ENCODE data around the gene SND1. TPM values are rescaled to one million over a fixed set of nuclear protein-coding genes. Genes with fewer than 3 reads are reported as not detected.

SND1 gene
- total and polyA plus RNA-seq, 10 of the 15 experiments (the other 5 are each of a cell fraction or from before 2014, with no cell fraction given) = 52.4 to 270 (median 146) TPM

GRCh38 chr7:128042012-128042411 lies 390.0 kb downstream of the SND1 start:
- no peaks in the 10 kb centered on the region for H3K27me3 ChIP-seq (replicated peaks in 1 of 2; ENCODE audit: control insufficient read depth in 2 of 2, insufficient read depth in 2 of 2, low read length in 1 of 2)
- RAD21 ChIA-PET (ENCODE audit: unreplicated experiment) = no interaction called here
- intact Hi-C loops (cut with micrococcal nuclease; ENCODE audit: unreplicated experiment) (no loop called here), in situ Hi-C loops (cut with MboI) (no loop called here)
- SMC1A ChIA-PET (ENCODE audit: uncharacterized antibody, unreplicated experiment) = no interaction called here
- CTCF ChIA-PET = no interaction called here
- ATAC-seq = no peak
- H3K9ac ChIP-seq (ENCODE audit: control insufficient read depth, insufficient read depth, low read length) = no peak overlapping the region
- no peak overlapping the region for H3K4me3 ChIP-seq
- no peak overlapping the region for H3K27ac ChIP-seq (ENCODE audit: control insufficient read depth, insufficient read depth)
- BruUV-seq (replicated peaks) = no TSS peak
- no peak for FAIRE-seq
- H4K20me1 ChIP-seq (ENCODE audit: control insufficient read depth, insufficient read depth) = peaks cover 16% of the 10 kb centered on the region
- H2AFZ ChIP-seq (ENCODE audit: control insufficient read depth, low read depth, low read length) = no peak overlapping the region
- peaks cover 25% of the 10 kb centered on the region for H3K4me1 ChIP-seq (ENCODE audit: control insufficient read depth, insufficient read depth, low read length)
- no peak for TF ChIP-seq ETV6 (conservative IDR thresholded peaks at IDR 0.05 in 1 of 2, IDR thresholded peaks at IDR 0.05 in 1 of 2; ENCODE audit: borderline replicate concordance in 1 of 2, low read depth in 1 of 2)
- no peak for TF ChIP-seq RAD21 (IDR thresholded peaks at IDR 0.05; ENCODE audit: insufficient read depth, low read depth, low read length)
- TF ChIP-seq POLR2A (IDR thresholded peaks at IDR 0.05; ENCODE audit: low read depth, low read length) = no peak
- TF ChIP-seq GABPA (IDR thresholded peaks at IDR 0.05; ENCODE audit: low read depth) = no peak
- TF ChIP-seq CHD2 (IDR thresholded peaks at IDR 0.05; ENCODE audit: borderline replicate concordance, low read depth, low read length) = no peak
- TF ChIP-seq MTA2 (IDR thresholded peaks at IDR 0.05; ENCODE audit: low read depth) = no peak
- no peak for TF ChIP-seq JUND (IDR thresholded peaks at IDR 0.05; ENCODE audit: low read depth, low read length)
- no peak for TF ChIP-seq CBX5 (IDR thresholded peaks at IDR 0.05; ENCODE audit: low read depth)
- no peak for TF ChIP-seq FOXK2 (IDR thresholded peaks at IDR 0.05)
- TF ChIP-seq SUZ12 (IDR thresholded peaks at IDR 0.05; ENCODE audit: unreplicated experiment) = no peak
- TF ChIP-seq TBL1XR1 (IDR thresholded peaks at IDR 0.05; ENCODE audit: low read depth, low read length) = no peak
- WGBS (ENCODE audit: insufficient coverage, insufficient replicate concordance, low lambda C conversion rate, missing lambda C conversion rate) = 100% methylated on average over 2 of the region's 2 CpGs
- DNase-seq (ENCODE audit: low read depth, low spot score) = no peak
- POLR2A ChIA-PET = interaction anchor here (0.8 kb wide), 1 partner anchor 38 kb away, joined by 3 read pairs; no protein-coding TSS in a partner anchor
- no peak overlapping the region for H3K4me2 ChIP-seq (ENCODE audit: control insufficient read depth, insufficient read depth)
- H3K79me2 ChIP-seq (ENCODE audit: control insufficient read depth, insufficient read depth, low read length) = peaks cover 1% of the 10 kb centered on the region; the same call in 1 of the 2 replicates
- no peaks in the 10 kb centered on the region for H3K9me3 ChIP-seq (replicated peaks; ENCODE audit: control insufficient read depth, insufficient read depth, low read length)
- peaks cover 6 to 7% of the 10 kb centered on the region in 2 experiments; a peak in 3 of 4 replicates for H3K36me3 ChIP-seq (ENCODE audit: control insufficient read depth in 2 of 2, insufficient read depth in 2 of 2, low read length in 1 of 2)

Measured in GM12878 (cell line).